Osteocyte (in vitro differentiated cells): ENCODE measurements around the gene SHISA3. TPM values are rescaled to one million over a fixed set of nuclear protein-coding genes. Genes with fewer than 3 reads are reported as not detected.

Source experiments
- DNase-seq: peaks from one replicate; pipeline ENCODE4 v3.0.0; 2021; ENCODE audit warnings: mixed read lengths; ENCODE audit not compliant: unreplicated experiment; ENCODE audit errors: extremely low spot score
- H3K27ac Mint-ChIP-seq: one replicate; pipeline ENCODE4 v1.8.0; 2021; ENCODE audit warnings: mild to moderate bottlenecking, mixed read lengths; ENCODE audit not compliant: unreplicated experiment
- H3K27me3 Mint-ChIP-seq: one replicate; pipeline ENCODE4 v1.8.0; 2021; ENCODE audit warnings: mixed read lengths; ENCODE audit not compliant: unreplicated experiment
- H3K36me3 Mint-ChIP-seq: one replicate; pipeline ENCODE4 v1.8.0; 2021; ENCODE audit warnings: mixed read lengths; ENCODE audit not compliant: unreplicated experiment
- H3K4me1 Mint-ChIP-seq: one replicate; pipeline ENCODE4 v1.8.0; 2021; ENCODE audit warnings: mixed read lengths; ENCODE audit not compliant: unreplicated experiment
- H3K4me3 Mint-ChIP-seq: one replicate; pipeline ENCODE4 v1.8.0; 2021; ENCODE audit warnings: mild to moderate bottlenecking, moderate library complexity, mixed read lengths; ENCODE audit not compliant: unreplicated experiment
- H3K9me3 Mint-ChIP-seq: one replicate; pipeline ENCODE4 v1.8.0; 2021; ENCODE audit warnings: mixed read lengths; ENCODE audit not compliant: unreplicated experiment
- CTCF ChIP-seq: fragments of 200-600 bp; sonication (generic); IDR thresholded peaks from 2 replicates; pipeline ENCODE4 v1.5.0; 2021; ENCODE audit warnings: antibody characterized with exemption, mild to moderate bottlenecking, moderate library complexity
- total RNA-seq: library from RNA; stranded (reverse); gene quantifications from 2 replicates; pipeline ENCODE4 v1.2.1, GENCODE V29; 2021

The SHISA3 gene
- total RNA-seq, 1 donor from 2014 or later = 3.9 TPM

GRCh38 chr4:42417550-42417949 lies 20.3 kb downstream of the SHISA3 start:
- TF ChIP-seq CTCF = no peak
- Mint-ChIP-seq H3K27me3 (no peaks in the 10 kb centered on the region), H3K9me3 (no peaks in the 10 kb centered on the region), H3K27ac (peak overlapping the region; percentile 60), H3K4me3 (no peak overlapping the region), H3K36me3 (no peaks in the 10 kb centered on the region), H3K4me1 (peaks cover 58% of the 10 kb centered on the region)
- DNase-seq = no peak

DNA sequence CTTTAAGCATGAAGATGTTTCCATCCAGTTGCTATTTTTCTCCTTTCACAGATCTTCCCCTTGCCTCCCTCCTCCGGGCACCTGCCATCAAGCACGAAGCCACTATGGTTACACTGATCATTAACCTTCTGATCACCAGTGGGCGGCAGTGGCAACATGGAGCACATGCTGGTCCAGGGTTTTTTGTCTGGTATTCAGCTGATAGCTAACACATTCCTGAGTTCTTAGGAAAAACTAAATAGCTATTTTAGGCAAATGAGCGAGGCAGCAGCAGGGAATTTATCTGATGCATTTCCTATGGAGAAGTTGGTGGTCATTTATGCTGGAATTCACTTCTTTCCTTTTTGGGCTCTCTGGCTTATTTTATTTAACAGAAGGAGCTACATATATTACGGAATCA lies 22.9 kb downstream of the SHISA3 start:
- Mint-ChIP-seq H3K4me3 (no peak overlapping the region), H3K4me1 (peaks cover 39% of the 10 kb centered on the region), H3K9me3 (no peaks in the 10 kb centered on the region), H3K27ac (peak overlapping the region; percentile 45), H3K36me3 (no peaks in the 10 kb centered on the region), H3K27me3 (no peaks in the 10 kb centered on the region)
- no peak for TF ChIP-seq CTCF
- no peak for DNase-seq

GRCh38 chr4:42425146-42426065 lies 28.1 kb downstream of the SHISA3 start:
- H3K27ac Mint-ChIP-seq = no peak overlapping the region
- H3K4me3 Mint-ChIP-seq = no peak overlapping the region
- no peaks in the 10 kb centered on the region for H3K27me3 Mint-ChIP-seq
- no peak for DNase-seq
- no peaks in the 10 kb centered on the region for H3K36me3 Mint-ChIP-seq
- H3K4me1 Mint-ChIP-seq = peaks cover 2% of the 10 kb centered on the region
- H3K9me3 Mint-ChIP-seq = no peaks in the 10 kb centered on the region
- TF ChIP-seq CTCF = no peak

- H3K36me3 Mint-ChIP-seq = no peaks in the 10 kb centered on the region
- H3K9me3 Mint-ChIP-seq = no peaks in the 10 kb centered on the region
- H3K4me1 Mint-ChIP-seq = no peaks in the 10 kb centered on the region
- TF ChIP-seq CTCF = no peak
- H3K4me3 Mint-ChIP-seq = no peak overlapping the region
- no peak for DNase-seq
- H3K27ac Mint-ChIP-seq = no peak overlapping the region
- H3K27me3 Mint-ChIP-seq = no peaks in the 10 kb centered on the region
These were observed 30.7 kb downstream of the SHISA3 start for GRCh38 chr4:42428036-42428435.

- no peak for TF ChIP-seq CTCF
- Mint-ChIP-seq H3K4me3 (no peak overlapping the region), H3K36me3 (no peaks in the 10 kb centered on the region), H3K9me3 (no peaks in the 10 kb centered on the region), H3K27me3 (no peaks in the 10 kb centered on the region), H3K4me1 (no peaks in the 10 kb centered on the region), H3K27ac (no peak overlapping the region)
- DNase-seq = no peak
These were observed 39.8 kb downstream of the SHISA3 start for GRCh38 chr4:42436928-42437565.
